K562 treated with DMSO at 1 percent for 4 hours (cell line): ENCODE measurements around the gene TMEM250. TPM values are rescaled to one million over a fixed set of nuclear protein-coding genes. Genes with fewer than 3 reads are reported as not detected.

Experiments
- total RNA-seq: library from RNA; unstranded; fragments of 300-600 nt; gene quantifications from 2 replicates; pipeline ENCODE4 v1.2.3, GENCODE V29; 2022; ENCODE audit not compliant: insufficient read depth

The TMEM250 gene, protein sequence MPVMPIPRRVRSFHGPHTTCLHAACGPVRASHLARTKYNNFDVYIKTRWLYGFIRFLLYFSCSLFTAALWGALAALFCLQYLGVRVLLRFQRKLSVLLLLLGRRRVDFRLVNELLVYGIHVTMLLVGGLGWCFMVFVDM
- 36.9 and 38.4 TPM in 2 replicates for total RNA-seq

DNA sequence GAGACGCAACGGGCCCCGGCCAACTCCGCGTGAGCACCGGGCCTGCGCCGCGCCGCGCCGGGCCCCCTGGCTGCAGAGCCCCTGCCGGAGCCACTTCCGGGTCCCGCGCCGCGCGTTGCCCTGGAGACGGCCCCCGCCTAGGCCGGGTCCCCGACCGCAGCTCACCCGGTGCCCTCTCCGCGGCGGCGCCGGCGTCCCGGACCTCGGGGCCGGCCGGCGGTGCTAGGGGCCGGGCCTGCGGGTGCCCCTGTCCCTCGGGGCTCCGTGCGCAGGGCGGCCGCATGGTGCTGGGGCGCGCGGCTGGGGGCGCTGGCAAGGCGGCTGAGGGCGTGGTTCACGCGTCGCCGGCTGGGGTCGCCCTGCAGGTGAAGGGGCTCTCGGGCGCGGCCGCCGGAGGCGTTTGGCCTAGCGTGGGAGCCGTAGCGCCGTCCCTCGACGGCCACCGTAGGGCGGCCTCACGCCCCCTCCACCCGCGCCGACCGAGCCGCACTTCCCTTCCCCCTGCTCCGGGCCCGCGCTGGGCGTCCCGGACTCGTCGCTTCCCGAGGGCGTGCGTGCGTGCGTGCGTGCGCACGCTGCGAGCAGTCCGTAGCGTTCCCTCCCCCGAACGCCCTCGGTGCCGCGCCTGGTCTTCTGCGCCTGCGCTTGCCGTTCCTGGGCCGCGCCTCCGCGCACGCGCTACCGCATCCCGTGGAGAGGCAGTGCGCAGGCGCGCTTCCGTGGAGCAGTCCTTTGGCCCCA lies at the start of gene TMEM250:
Gene TMEM250 (minus strand): TSS at position 556 of the 741 bp plus-strand sequence. CDS start 1,975 bp downstream, outside the sequence.

DNA sequence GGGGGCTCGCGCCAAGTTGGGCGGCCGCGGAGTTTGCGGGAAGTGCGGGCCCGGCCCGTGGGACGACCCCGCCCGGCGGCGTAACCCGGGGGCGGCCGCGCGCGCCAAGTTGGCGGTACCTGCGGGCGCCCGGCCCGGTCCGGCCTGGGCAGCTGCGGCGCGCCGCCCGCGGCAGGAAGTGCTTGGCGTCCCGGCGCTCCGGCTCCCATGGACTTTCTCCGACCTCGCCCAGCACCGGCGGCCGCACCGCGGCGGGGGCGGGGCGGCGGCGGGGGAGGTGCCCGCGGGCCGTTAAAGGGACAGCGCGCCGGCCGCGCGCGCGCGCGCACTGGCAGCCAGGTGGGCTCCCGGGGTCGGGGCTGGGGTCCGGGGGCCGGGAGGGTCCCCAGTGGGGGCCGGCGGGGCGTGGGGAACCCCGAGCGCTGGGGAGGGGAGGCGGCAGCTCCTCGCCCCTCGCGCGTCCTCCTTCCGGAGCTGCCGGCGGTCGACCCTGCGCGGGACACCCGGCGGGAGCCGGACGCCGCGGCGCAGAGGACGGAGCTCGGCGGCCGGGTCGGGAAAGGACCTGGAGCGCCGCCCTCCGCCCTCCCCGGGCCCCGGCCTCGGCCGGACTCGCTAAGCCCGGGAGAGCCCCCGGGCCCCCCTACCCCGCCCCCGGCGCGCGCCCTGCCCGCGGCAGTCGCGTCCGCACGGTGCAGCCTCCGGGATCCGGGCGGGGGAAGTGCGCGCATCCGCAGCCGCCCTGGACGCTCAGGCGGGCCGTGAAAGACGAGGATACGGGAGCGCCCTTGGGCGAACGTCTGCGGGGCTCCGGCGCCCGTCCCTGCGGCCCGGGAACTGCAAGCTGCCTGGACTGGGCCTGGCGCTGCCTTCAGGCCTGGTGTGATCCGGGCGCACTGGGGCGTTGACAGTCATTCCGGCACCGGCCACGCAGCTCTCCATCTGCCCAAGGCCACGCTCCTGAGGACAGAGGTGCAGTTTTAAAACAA lies 23.3 kb downstream of the TMEM250 start, which contains the start of gene NACC2:
Gene NACC2 (minus strand): TSS at position 220 of the 989 bp plus-strand sequence. CDS start 44,768 bp downstream, outside the sequence.

Other genes with a start within 250 kb of the TMEM250 start
- 14.3 and 16.0 TPM in 2 replicates for gene CAMSAP1, start 211.3 kb downstream of the TMEM250 start, total RNA-seq
- gene UBAC1, start 157.5 kb downstream of the TMEM250 start, total RNA-seq = 185 and 207 TPM in 2 replicates
- 7.1 and 10.2 TPM in 2 replicates for gene NACC2, start 23.6 kb downstream of the TMEM250 start, total RNA-seq
- 0.70 and 1.2 TPM in 2 replicates for gene LHX3, start 86.3 kb upstream of the TMEM250 start, total RNA-seq
- gene QSOX2, start 126.9 kb upstream of the TMEM250 start, total RNA-seq = 20.5 and 22.8 TPM in 2 replicates
- gene CCDC187, start 185.2 kb upstream of the TMEM250 start, total RNA-seq = not detected in 2 replicates
- gene GPSM1, start 208.7 kb upstream of the TMEM250 start, total RNA-seq = 13.6 and 15.5 TPM in 2 replicates
- gene DNLZ, start 244.9 kb upstream of the TMEM250 start, total RNA-seq = 17.5 and 29.7 TPM in 2 replicates